ENCODE data around the gene MAP3K9. TPM values are rescaled to one million over a fixed set of nuclear protein-coding genes. Genes with fewer than 3 reads are reported as not detected.
A peak's percentile ranks its signal among the peaks of the same experiment; 100 is the strongest.

The MAP3K9 gene
- 1 to 10 TPM in 8 of 10 donors, under 1 TPM in 2; 0.96 to 2.4 (median 1.5) TPM for total RNA-seq
- under 1 TPM; 0.37 to 0.67 TPM for polyA plus RNA-seq
- long read RNA-seq, donor 1: 0 reads
- long read RNA-seq, donor 2: 0 reads
- long read RNA-seq, donor 3, partial matches to known transcripts: 0 of 2 reads
- long read RNA-seq, donor 3, other reads (novel, unspliced or antisense): 2 of 2 reads

GRCh38 chr14:70809225-70810219 is at the start of gene MAP3K9:
Gene MAP3K9, minus strand, starts transcription at chr14:70809513. Its CDS starts 342 bp downstream, at chr14:70809171.
- peak within 1 kb of the TSS; percentile 67 to 83 (median 74) for H3K4me3 ChIP-seq
- no peaks in the 10 kb centered on the region for H3K9me3 ChIP-seq
- H3K27ac ChIP-seq: peak within 1 kb of the TSS in 7 of 10 donors; percentile 23 to 63 (median 42)
- no peak for TF ChIP-seq CTCF (IDR thresholded peaks at IDR 0.05)
- WGBS, 2 donors: 1 to 2% methylated on average over 76 to 89 of the region's 89 CpGs
- H3K4me1 ChIP-seq: peaks cover 3 to 23% (median 12%) of the 10 kb centered on the region in 9 donors
- peak; percentile 92 to 98 (median 96) for ATAC-seq
- peaks cover 0 to 77% (median 37%) of the 10 kb centered on the region in 7 donors for H3K27me3 ChIP-seq
- intact Hi-C loops (cut with DNase I): loop anchor here in 5 of 10 donors (10.0 kb wide), 4 partner anchors 95 to 995 kb away; no protein-coding TSS in a partner anchor
- H3K36me3 ChIP-seq: no peaks in the 10 kb centered on the region
- DNase-seq: peak; percentile 84 to 85

GRCh38 chr14:70858641-70859040 is 49.3 kb upstream of the MAP3K9 start:
- no peak for ATAC-seq
- Histone ChIP-seq H3K27me3 (no peaks in the 10 kb centered on the region), H3K9me3 (no peaks in the 10 kb centered on the region), H3K27ac (no peak overlapping the region), H3K4me1 (no peaks in the 10 kb centered on the region), H3K4me3 (no peak overlapping the region), H3K36me3 (no peaks in the 10 kb centered on the region)
- 82 to 89% methylated on average over 5 of the region's 5 CpGs for WGBS, 2 donors
- no peak for DNase-seq
- intact Hi-C loops (cut with DNase I): no loop called here
- no peak for TF ChIP-seq CTCF (IDR thresholded peaks at IDR 0.05)

- Histone ChIP-seq H3K36me3 (no peaks in the 10 kb centered on the region), H3K9me3 (no peaks in the 10 kb centered on the region), H3K4me3 (no peak overlapping the region), H3K27me3 (no peaks in the 10 kb centered on the region), H3K4me1 (no peaks in the 10 kb centered on the region), H3K27ac (no peak overlapping the region)
- intact Hi-C loops (cut with DNase I): no loop called here
- WGBS, 2 donors: 86 to 95% methylated on average over 2 of the region's 2 CpGs
- ATAC-seq (no peak), DNase-seq (no peak)
- TF ChIP-seq CTCF (IDR thresholded peaks at IDR 0.05): no peak
Observed at GRCh38 chr14:70857496-70857890, 48.2 kb upstream of the MAP3K9 start.

GRCh38 chr14:70856851-70857495 is 47.7 kb upstream of the MAP3K9 start:
- 85% methylated on average over 2 of the region's 2 CpGs for WGBS, 2 donors
- Histone ChIP-seq H3K27me3 (no peaks in the 10 kb centered on the region), H3K9me3 (no peaks in the 10 kb centered on the region), H3K36me3 (no peaks in the 10 kb centered on the region), H3K4me1 (no peaks in the 10 kb centered on the region), H3K27ac (no peak overlapping the region), H3K4me3 (no peak overlapping the region)
- DNase-seq: no peak
- no peak for TF ChIP-seq CTCF (IDR thresholded peaks at IDR 0.05)
- intact Hi-C loops (cut with DNase I): no loop called here
- no peak for ATAC-seq

Measured in heart right ventricle (tissue), 16 donors.